GOT3 (cell line): ENCODE results near the gene KRTAP4-6.
"Not testable (repeated sequence)": the region's sequence is repeated elsewhere in the genome, so short reads cannot be mapped to it uniquely, and the experiment has no call there.

Experiments used
- DNase-seq: peaks from one replicate; lab custom pipeline; 2025; ENCODE audit warnings: mixed read lengths; lab: John Stamatoyannopoulos, UW

Gene KRTAP4-6

GRCh38 chr17:41107941-41108450 lies 32.3 kb downstream of the KRTAP4-6 start:
- no peak for DNase-seq

- not testable (repeated sequence) for DNase-seq
Observed at GRCh38 chr17:41105347-41105746, 35.0 kb downstream of the KRTAP4-6 start, which contains the start of gene KRTAP4-9. Gene KRTAP4-9 (plus strand): TSS chr17:41105389. CDS start chr17:41105389, 0 bp downstream.

GRCh38 chr17:41104386-41105038 lies 35.8 kb downstream of the KRTAP4-6 start:
- DNase-seq: not testable (repeated sequence)

GRCh38 chr17:41103896-41104295 lies 36.4 kb downstream of the KRTAP4-6 start:
- DNase-seq: no peak

- no peak for DNase-seq
Observed at GRCh38 chr17:41101586-41102259, 38.6 kb downstream of the KRTAP4-6 start, which contains the start of gene KRTAP4-16. Gene KRTAP4-16 (minus strand): TSS chr17:41102209. CDS start chr17:41102209, 0 bp downstream.

- not testable (repeated sequence) for DNase-seq
Observed at GRCh38 chr17:41099682-41100480, 40.5 kb downstream of the KRTAP4-6 start.

GRCh38 chr17:41098481-41098880 lies 41.9 kb downstream of the KRTAP4-6 start:
- no peak for DNase-seq

- no peak for DNase-seq
Observed at GRCh38 chr17:41098042-41098441, 42.3 kb downstream of the KRTAP4-6 start, which contains the start of gene KRTAP4-8. Gene KRTAP4-8 (minus strand): TSS chr17:41098142. CDS start chr17:41098084, 58 bp downstream.

GRCh38 chr17:41096055-41096454 lies 44.3 kb downstream of the KRTAP4-6 start:
- no peak for DNase-seq
